GM18517 (cell line): Measurements from ENCODE around the gene SCN4B.

Experiments
- ATAC-seq: cut with Tn5 transposase; IDR thresholded peaks from one replicate; pipeline ENCODE4 v1.9.1; 2021; ENCODE audit warnings: mild to moderate bottlenecking, moderate library complexity; ENCODE audit not compliant: unreplicated experiment

SCN4B gene

GRCh38 chr11:118135051-118135795 is 17.4 kb downstream of the SCN4B start:
- ATAC-seq: no peak

- no peak for ATAC-seq
Measured at GRCh38 chr11:118133816-118134215, 18.8 kb downstream of the SCN4B start.

GRCh38 chr11:118132385-118133151 is 20.1 kb downstream of the SCN4B start:
- no peak for ATAC-seq

- ATAC-seq: no peak
Measured at GRCh38 chr11:118129471-118130172, 23.0 kb downstream of the SCN4B start.

GRCh38 chr11:118128721-118129470 is 23.7 kb downstream of the SCN4B start:
- no peak for ATAC-seq

- ATAC-seq: no peak
Measured at GRCh38 chr11:118128310-118128709, 24.3 kb downstream of the SCN4B start.

GRCh38 chr11:118126082-118126838 is 26.4 kb downstream of the SCN4B start:
- ATAC-seq: no peak

- no peak for ATAC-seq
Measured at GRCh38 chr11:118124929-118125535, 27.6 kb downstream of the SCN4B start.

GRCh38 chr11:118120793-118121192 is 31.8 kb downstream of the SCN4B start:
- no peak for ATAC-seq

- no peak for ATAC-seq
Measured at GRCh38 chr11:118117790-118118601, 34.6 kb downstream of the SCN4B start.

GRCh38 chr11:118115048-118115447 is 37.6 kb downstream of the SCN4B start:
- no peak for ATAC-seq

GRCh38 chr11:118114266-118114665 is 38.4 kb downstream of the SCN4B start:
- ATAC-seq: no peak

- ATAC-seq: no peak
Measured at GRCh38 chr11:118112711-118113430, 39.8 kb downstream of the SCN4B start.

GRCh38 chr11:118111744-118112035 is 40.9 kb downstream of the SCN4B start:
- no peak for ATAC-seq

- ATAC-seq: no peak
Measured at GRCh38 chr11:118111019-118111743, 41.4 kb downstream of the SCN4B start.

GRCh38 chr11:118109231-118109630 is 43.4 kb downstream of the SCN4B start:
- ATAC-seq: no peak

GRCh38 chr11:118108513-118108912 is 44.1 kb downstream of the SCN4B start:
- no peak for ATAC-seq

GRCh38 chr11:118106789-118107335 is 45.8 kb downstream of the SCN4B start:
- ATAC-seq: no peak
